H1 (cell line): ENCODE measurements around the gene FGFRL1. TPM values are rescaled to one million over a fixed set of nuclear protein-coding genes. Genes with fewer than 3 reads are reported as not detected.

Source experiments
- CTCF ChIA-PET: fragments of 300-600 bp; sonication (Branson Sonifier 250); formaldehyde crosslinking; loops from one replicate; lab custom pipeline; 2021; ENCODE audit not compliant: partially characterized antibody; lab: Charles Lee
- POLR2A ChIA-PET: fragments of 300-600 bp; sonication (Branson Sonifier 250); formaldehyde crosslinking; loops from one replicate; lab custom pipeline; 2021; ENCODE audit warnings: inconsistent platforms; ENCODE audit not compliant: partially characterized antibody; lab: Charles Lee
- DNase-seq, 2 experiments: peaks; one replicate each; pipeline versions ENCODE4 v3.0.0 to v3.0.0-alpha.2; 2010 to 2022; ENCODE audit warnings: low spot score in 2 of 2, low read depth in 1 of 2, mixed read lengths in 1 of 2
- FAIRE-seq: peaks from 2 replicates; lab custom pipeline; 2011; peaks lifted over from hg19 to GRCh38; lab: Jason Lieb, UNC
- H2AFZ ChIP-seq: 2 replicates; pipeline ENCODE4 v1.8.1; 2012; ENCODE audit warnings: low read length, inconsistent platforms
- H2AK5ac ChIP-seq: 2 replicates; pipeline ENCODE4 v1.6.1; 2013; ENCODE audit warnings: low read depth, low read length
- H2BK120ac ChIP-seq: replicated peaks from 2 replicates; pipeline ENCODE3; 2013; ENCODE audit warnings: low read depth, low read length, inconsistent platforms
- H2BK12ac ChIP-seq: 2 replicates; pipeline ENCODE4 v1.6.1; 2013; ENCODE audit warnings: low read depth, low read length
- H2BK15ac ChIP-seq: 2 replicates; pipeline ENCODE4 v1.6.1; 2013; ENCODE audit warnings: low read length
- H2BK20ac ChIP-seq: 2 replicates; pipeline ENCODE4 v1.6.1; 2013; ENCODE audit warnings: low read length
- H2BK5ac ChIP-seq: 2 replicates; pipeline ENCODE4 v1.6.1; 2013; ENCODE audit warnings: low read depth, low read length
- H3K14ac ChIP-seq: 2 replicates; pipeline ENCODE4 v1.6.1; 2013; ENCODE audit warnings: inconsistent platforms; ENCODE audit not compliant: insufficient read length
- H3K18ac ChIP-seq: 2 replicates; pipeline ENCODE4 v1.6.1; 2013; ENCODE audit warnings: low read length; ENCODE audit errors: extremely low read depth
- H3K23ac ChIP-seq: 2 replicates; pipeline ENCODE4 v1.6.1; 2013; ENCODE audit warnings: inconsistent platforms; ENCODE audit not compliant: insufficient read length
- H3K23me2 ChIP-seq: 2 replicates; pipeline ENCODE4 v1.6.1; 2013; ENCODE audit warnings: low read depth, low read length
- H3K27ac ChIP-seq: 2 replicates; pipeline ENCODE4 v1.6.1; 2011; ENCODE audit warnings: low read depth, low read length, inconsistent platforms
- H3K27me3 ChIP-seq, 4 experiments: replicated peaks in 1 of 4; 1 replicate in 1 of 4; 2 replicates in 3 of 4; pipeline versions ENCODE4 v1.6.1 to v1.8.1; 2011 to 2013; ENCODE audit warnings: low read length in 3 of 4, mild to moderate bottlenecking in 3 of 4, inconsistent platforms in 2 of 4, mixed read lengths in 2 of 4, moderate library complexity in 1 of 4; ENCODE audit not compliant: control insufficient read depth in 3 of 4, insufficient read depth in 3 of 4; ENCODE audit errors: extremely low read depth in 1 of 4
- H3K36me3 ChIP-seq, 4 experiments: 2 replicates each; pipeline versions ENCODE4 v1.6.1 to v1.8.1; 2011 to 2013; ENCODE audit warnings: mild to moderate bottlenecking in 4 of 4, low read length in 3 of 4, moderate library complexity in 2 of 4, control low read depth in 1 of 4, inconsistent platforms in 1 of 4; ENCODE audit not compliant: insufficient read depth in 4 of 4, control insufficient read depth in 2 of 4
- H3K4ac ChIP-seq: replicated peaks from 2 replicates; pipeline ENCODE3; 2013; ENCODE audit warnings: low read length, low read depth, mixed read lengths, inconsistent platforms; ENCODE audit not compliant: insufficient read length
- H3K4me1 ChIP-seq, 4 experiments: replicated peaks in 1 of 4; 1 replicate in 1 of 4; 2 replicates in 3 of 4; pipeline versions ENCODE4 v1.6.1 to v1.8.1; 2011 to 2013; ENCODE audit warnings: low read length in 3 of 4, inconsistent platforms in 2 of 4, mixed read lengths in 1 of 4; ENCODE audit not compliant: insufficient read depth in 4 of 4, control insufficient read depth in 3 of 4
- H3K4me2 ChIP-seq, 2 experiments: 2 replicates each; pipeline versions ENCODE4 v1.6.1 to v1.8.1; 2011 to 2013; ENCODE audit warnings: low read depth in 2 of 2, low read length in 2 of 2, control low read depth in 1 of 2, inconsistent platforms in 1 of 2, mild to moderate bottlenecking in 1 of 2; ENCODE audit not compliant: insufficient read depth in 1 of 2
- H3K4me3 ChIP-seq, 4 experiments: fragments of 200-600, 300-600 bp in 1 of 4; sonication (generic), shearing (Covaris generic), sonication (Bioruptor Twin) in 1 of 4; 2 replicates each; pipeline versions ENCODE4 v1.5.1 to v1.8.1; 2011 to 2016; ENCODE audit warnings: low read length in 4 of 4, low read depth in 3 of 4, control low read depth in 2 of 4, inconsistent platforms in 2 of 4, mild to moderate bottlenecking in 2 of 4, mixed read lengths in 1 of 4, moderate library complexity in 1 of 4; ENCODE audit not compliant: insufficient read depth in 2 of 4; ENCODE audit errors: extremely low read depth in 1 of 4
- H3K56ac ChIP-seq: replicated peaks from 2 replicates; pipeline ENCODE3; 2013; ENCODE audit warnings: low read depth, mild to moderate bottlenecking, mixed read lengths, low read length, inconsistent platforms; ENCODE audit not compliant: insufficient read length
- H3K79me1 ChIP-seq: 2 replicates; pipeline ENCODE4 v1.6.1; 2013; ENCODE audit warnings: low read depth, low read length, control low read depth
- H3K79me2 ChIP-seq, 2 experiments: 2 replicates each; pipeline versions ENCODE4 v1.6.1 to v1.8.1; 2012 to 2013; ENCODE audit warnings: low read length in 2 of 2, mild to moderate bottlenecking in 2 of 2, inconsistent platforms in 1 of 2; ENCODE audit not compliant: insufficient read depth in 2 of 2, control insufficient read depth in 1 of 2
- H3K9ac ChIP-seq, 4 experiments: replicated peaks in 1 of 4; 1 replicate in 1 of 4; 2 replicates in 3 of 4; pipeline versions ENCODE4 v1.6.1 to v1.8.1; 2011 to 2013; ENCODE audit warnings: low read depth in 3 of 4, low read length in 3 of 4, control low read depth in 2 of 4, mild to moderate bottlenecking in 2 of 4, moderate library complexity in 2 of 4, inconsistent platforms in 1 of 4; ENCODE audit errors: extremely low read depth in 1 of 4
- H3K9me3 ChIP-seq, 2 experiments: 2 replicates each; pipeline versions ENCODE4 v1.6.1 to v1.8.1; 2012 to 2013; ENCODE audit warnings: mild to moderate bottlenecking in 2 of 2, moderate library complexity in 2 of 2, control low read depth in 1 of 2, inconsistent platforms in 1 of 2, low read depth in 1 of 2, low read length in 1 of 2, mixed read lengths in 1 of 2; ENCODE audit not compliant: insufficient read depth in 2 of 2
- H4K20me1 ChIP-seq, 2 experiments: replicated peaks in 1 of 2; 2 replicates each; pipeline versions ENCODE3 to v1.8.1; 2011 to 2013; ENCODE audit warnings: inconsistent platforms in 2 of 2, low read length in 2 of 2, mild to moderate bottlenecking in 1 of 2; ENCODE audit not compliant: insufficient read depth in 2 of 2, control insufficient read depth in 1 of 2
- H4K5ac ChIP-seq: 2 replicates; pipeline ENCODE4 v1.6.1; 2013; ENCODE audit warnings: low read length, low read depth, mixed read lengths, inconsistent platforms; ENCODE audit not compliant: insufficient read length
- H4K8ac ChIP-seq: 2 replicates; pipeline ENCODE4 v1.8.0; 2013; ENCODE audit warnings: mild to moderate bottlenecking, moderate library complexity, low read length, inconsistent platforms; ENCODE audit not compliant: insufficient read depth; ENCODE audit errors: extremely low read depth
- H4K91ac ChIP-seq: replicated peaks from 2 replicates; pipeline ENCODE3; 2013; ENCODE audit warnings: low read length, mixed read lengths, inconsistent platforms; ENCODE audit not compliant: insufficient read length
- CBX8 ChIP-seq: fragments of 300-800, 300-1000 bp; sonication (generic); IDR thresholded peaks from 2 replicates; pipeline ENCODE4 v1.7.1; 2016; ENCODE audit warnings: low read depth, low read length, borderline replicate concordance
- CEBPB ChIP-seq: IDR thresholded peaks from 2 replicates; pipeline ENCODE4 v1.6.1; 2012; ENCODE audit warnings: low read depth, low read length
- CTBP2 ChIP-seq: IDR thresholded peaks from 2 replicates; pipeline ENCODE4 v1.7.0; 2011; ENCODE audit warnings: borderline replicate concordance, mild to moderate bottlenecking, moderate library complexity, mixed read lengths, low read length; ENCODE audit not compliant: insufficient read depth, insufficient read length
- EZH2 ChIP-seq: fragments of 200-600 bp; sonication (generic); IDR thresholded peaks from 2 replicates; pipeline ENCODE4 v1.7.1; 2012; ENCODE audit warnings: low read depth, mild to moderate bottlenecking, moderate library complexity, low read length, inconsistent platforms; ENCODE audit not compliant: severe bottlenecking
- HDAC6 ChIP-seq: IDR thresholded peaks from one replicate; pipeline ENCODE4 v1.7.1; 2012; ENCODE audit warnings: low read depth, mild to moderate bottlenecking, inconsistent platforms, low read length, moderate library complexity
- JUN ChIP-seq: IDR thresholded peaks from 2 replicates; pipeline ENCODE4 v1.6.1; 2011; ENCODE audit warnings: low read depth, mild to moderate bottlenecking, improper control_type of control experiment, low read length
- KDM4A ChIP-seq: IDR thresholded peaks from one replicate; pipeline ENCODE4 v1.7.1; 2012; ENCODE audit warnings: low read depth, mild to moderate bottlenecking, moderate library complexity, low read length, inconsistent platforms; ENCODE audit not compliant: severe bottlenecking
- POLR2AphosphoS5 ChIP-seq: IDR thresholded peaks from 2 replicates; pipeline ENCODE4 v1.6.1; 2011; ENCODE audit warnings: low read depth, low read length
- RBBP5 ChIP-seq: IDR thresholded peaks from 2 replicates; pipeline ENCODE4 v1.7.1; 2012; ENCODE audit warnings: low read depth, mild to moderate bottlenecking, inconsistent platforms, low read length, moderate library complexity, borderline replicate concordance
- SP4 ChIP-seq: IDR thresholded peaks from 2 replicates; pipeline ENCODE4 v1.6.1; 2012; ENCODE audit warnings: low read length, inconsistent platforms
- SRF ChIP-seq: IDR thresholded peaks from 2 replicates; pipeline ENCODE4 v1.6.1; 2011; ENCODE audit warnings: mild to moderate bottlenecking, low read depth, low read length, moderate library complexity
- SUZ12 ChIP-seq: fragments of 200-600 bp; sonication (generic); IDR thresholded peaks from 2 replicates; pipeline ENCODE4 v1.6.1; 2012; ENCODE audit warnings: mild to moderate bottlenecking, inconsistent platforms, low read length, moderate library complexity, mixed read lengths
- WGBS, 2 experiments: shearing (Covaris generic) in 1 of 2; methylation state at CpG; one replicate each; pipeline versions ENCODE4 v1.1.6 to v1.1.7; 2013 to 2015; ENCODE audit warnings: low lambda C conversion rate in 2 of 2, mixed read lengths in 2 of 2, inconsistent platforms in 1 of 2, low coverage in 1 of 2, missing lambda C conversion rate in 1 of 2; ENCODE audit not compliant: insufficient replicate concordance in 2 of 2, insufficient coverage in 1 of 2, insufficient read length in 1 of 2; ENCODE audit errors: extremely low coverage in 1 of 2, missing lambda C conversion rate in 1 of 2; 5-methylcytosine and 5-hydroxymethylcytosine counted together
- polyA plus RNA-seq, 7 experiments: library from polyadenylated mRNA; depleted of rRNA in 3 of 7; stranded (reverse) in 5 of 7; unstranded in 2 of 7; fragments of >200 nt in 5 of 7; fragments of 200-250 nt in 2 of 7; gene quantifications; 1 replicate in 5 of 7; 2 replicates in 1 of 7; 4 replicates in 1 of 7; pipeline versions ENCODE4 v1.2.1 to v1.2.3, GENCODE V29; 2011 to 2013; ENCODE audit warnings: missing spikeins in 2 of 7, mixed read lengths in 2 of 7
- total RNA-seq: library from RNA; stranded (reverse); fragmentation: NEBNext Ultra II Directional; extraction: Animal tissue kit (Norgen Biotek cat#: 25700); gene quantifications from 2 replicates; pipeline ENCODE4 v1.2.1, GENCODE V29; 2021

FGFRL1 gene
- total and polyA plus RNA-seq, 2 of the 8 experiments (the other 6 are each of a cell fraction or from before 2014, with no cell fraction given): 18.9 to 34.6 TPM

DNA sequence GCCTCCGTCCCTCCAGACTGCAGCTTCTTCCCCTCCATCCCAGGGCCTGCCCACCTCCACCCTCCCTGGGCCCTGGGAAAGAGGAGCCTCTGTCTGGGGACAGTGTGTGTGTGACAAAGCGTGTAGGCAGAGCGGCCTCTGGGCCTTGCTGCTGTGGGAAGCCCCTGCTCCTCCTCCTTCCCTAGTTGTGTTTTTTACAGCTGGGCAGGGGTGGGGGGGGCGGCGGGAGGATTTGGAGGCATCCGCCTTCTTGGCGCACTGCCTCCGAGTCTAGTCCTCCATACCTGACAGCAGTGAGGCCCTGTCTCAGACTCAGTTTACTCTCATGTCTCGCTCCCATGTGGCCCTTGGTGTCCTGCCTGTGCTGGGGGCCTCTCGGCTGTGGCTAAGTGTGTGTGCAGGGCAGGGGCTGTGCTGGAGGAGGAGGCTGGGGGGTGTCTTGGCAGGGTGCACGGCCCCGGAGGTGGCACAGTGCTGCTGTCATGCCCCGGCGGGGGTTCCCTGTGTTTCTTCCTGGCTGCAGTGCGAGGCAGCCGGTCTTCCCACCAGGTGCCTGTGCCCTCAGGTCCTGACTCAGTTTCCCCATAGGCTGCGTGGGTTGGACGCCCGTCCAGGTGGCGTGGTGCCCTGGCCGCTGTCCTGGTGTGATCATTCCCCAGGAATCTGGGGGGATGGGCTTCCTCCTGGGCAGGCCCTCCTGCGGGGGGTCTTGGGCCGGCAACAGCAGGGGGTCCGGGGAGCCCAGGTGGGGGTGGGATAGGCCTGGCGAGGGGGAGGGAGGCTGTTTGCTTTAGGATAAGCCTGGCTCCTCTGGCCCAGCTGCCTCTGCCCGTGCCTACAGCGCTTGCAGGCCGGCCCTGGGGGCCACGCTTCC, 7.0 kb downstream of the FGFRL1 start:
- Histone ChIP-seq H3K4me1 (peaks cover 0 to 6% (median 2%) of the 10 kb centered on the region in 4 experiments; a peak in 4 of 7 replicates), H3K4me2 (no peak overlapping the region), H2BK15ac (no peak overlapping the region), H2BK12ac (no peak overlapping the region), H4K8ac (no peak overlapping the region), H3K14ac (no peak overlapping the region), H2AFZ (no peak overlapping the region), H3K18ac (no peak overlapping the region), H3K27ac (no peak overlapping the region), H3K9me3 (no peaks in the 10 kb centered on the region), H3K56ac (no peak overlapping the region), H4K5ac (no peak overlapping the region), H3K27me3 (no peaks in the 10 kb centered on the region), H2BK20ac (no peak overlapping the region), H3K79me1 (peaks cover 6% of the 10 kb centered on the region), H3K4me3 (no peak overlapping the region), H4K20me1 (peaks cover 2 to 15% of the 10 kb centered on the region in 2 experiments), H3K23ac (no peak overlapping the region), H3K23me2 (no peaks in the 10 kb centered on the region), H3K9ac (no peak overlapping the region), H2BK120ac (no peak overlapping the region), H3K79me2 (no peaks in the 10 kb centered on the region), H4K91ac (no peak overlapping the region), H2AK5ac (0 out of 2 replicates have a peak overlapping the region, but pooled peaks have one; percentile 75), H3K4ac (no peak overlapping the region), H2BK5ac (peak overlapping the region; percentile 73; the same call in 1 of the 2 replicates), H3K36me3 (no peaks in the 10 kb centered on the region)
- DNase-seq (no peak), FAIRE-seq (no peak)
- whole genome bisulfite sequencing, 2 experiments: 95% methylated on average over 15 of the region's 29 CpGs; no CpG with 5 or more reads in 1 of the 2 experiments
- ChIA-PET POLR2A (interaction anchor here (2.0 kb wide), 1 partner anchor 15 kb away, joined by 7 read pairs; no protein-coding TSS in a partner anchor), CTCF (interaction anchor here (0.6 kb wide), 1 partner anchor 578 kb away, joined by 3 read pairs; no protein-coding TSS in a partner anchor)
- no peak for TF ChIP-seq POLR2AphosphoS5
- TF ChIP-seq EZH2: no peak
- no peak for TF ChIP-seq CBX8
- no peak for TF ChIP-seq JUN
- TF ChIP-seq CEBPB: no peak
- no peak for TF ChIP-seq SRF
- TF ChIP-seq HDAC6: no peak
- no peak for TF ChIP-seq RBBP5
- TF ChIP-seq SP4: no peak
- no peak for TF ChIP-seq KDM4A
- no peak for TF ChIP-seq SUZ12
- no peak for TF ChIP-seq CTBP2
